Mesodermal cell (in vitro differentiated cells): ENCODE results near the gene RHEBL1.

Experiments
- H3K27ac ChIP-seq: 2 replicates; pipeline ENCODE4 v1.7.0; 2013; ENCODE audit warnings: mild to moderate bottlenecking, low read depth, low read length, moderate library complexity; ENCODE audit not compliant: severe bottlenecking
- H3K36me3 ChIP-seq: 2 replicates; pipeline ENCODE4 v1.7.1; 2013; ENCODE audit warnings: mild to moderate bottlenecking, low read length, moderate library complexity; ENCODE audit not compliant: control insufficient read depth, insufficient read depth
- H3K4me1 ChIP-seq: one replicate; pipeline ENCODE4 v1.7.1; 2013; ENCODE audit warnings: mild to moderate bottlenecking, low read length; ENCODE audit not compliant: insufficient read depth, control insufficient read depth, poor library complexity, severe bottlenecking
- H3K4me3 ChIP-seq: 2 replicates; pipeline ENCODE4 v1.7.0; 2013; ENCODE audit warnings: low read length, control low read depth, mild to moderate bottlenecking; ENCODE audit not compliant: insufficient read depth, poor library complexity, severe bottlenecking; ENCODE audit errors: extremely low read depth
- H3K9me3 ChIP-seq: 2 replicates; pipeline ENCODE4 v1.7.1; 2013; ENCODE audit warnings: mild to moderate bottlenecking, low read length, moderate library complexity; ENCODE audit not compliant: control insufficient read depth
- WGBS, 2 experiments: methylation state at CpG; one replicate each; pipeline ENCODE4 v1.1.5; 2013; ENCODE audit warnings: missing lambda C conversion rate in 2 of 2; ENCODE audit not compliant: insufficient coverage in 2 of 2; 5-methylcytosine and 5-hydroxymethylcytosine counted together

RHEBL1 gene

DNA sequence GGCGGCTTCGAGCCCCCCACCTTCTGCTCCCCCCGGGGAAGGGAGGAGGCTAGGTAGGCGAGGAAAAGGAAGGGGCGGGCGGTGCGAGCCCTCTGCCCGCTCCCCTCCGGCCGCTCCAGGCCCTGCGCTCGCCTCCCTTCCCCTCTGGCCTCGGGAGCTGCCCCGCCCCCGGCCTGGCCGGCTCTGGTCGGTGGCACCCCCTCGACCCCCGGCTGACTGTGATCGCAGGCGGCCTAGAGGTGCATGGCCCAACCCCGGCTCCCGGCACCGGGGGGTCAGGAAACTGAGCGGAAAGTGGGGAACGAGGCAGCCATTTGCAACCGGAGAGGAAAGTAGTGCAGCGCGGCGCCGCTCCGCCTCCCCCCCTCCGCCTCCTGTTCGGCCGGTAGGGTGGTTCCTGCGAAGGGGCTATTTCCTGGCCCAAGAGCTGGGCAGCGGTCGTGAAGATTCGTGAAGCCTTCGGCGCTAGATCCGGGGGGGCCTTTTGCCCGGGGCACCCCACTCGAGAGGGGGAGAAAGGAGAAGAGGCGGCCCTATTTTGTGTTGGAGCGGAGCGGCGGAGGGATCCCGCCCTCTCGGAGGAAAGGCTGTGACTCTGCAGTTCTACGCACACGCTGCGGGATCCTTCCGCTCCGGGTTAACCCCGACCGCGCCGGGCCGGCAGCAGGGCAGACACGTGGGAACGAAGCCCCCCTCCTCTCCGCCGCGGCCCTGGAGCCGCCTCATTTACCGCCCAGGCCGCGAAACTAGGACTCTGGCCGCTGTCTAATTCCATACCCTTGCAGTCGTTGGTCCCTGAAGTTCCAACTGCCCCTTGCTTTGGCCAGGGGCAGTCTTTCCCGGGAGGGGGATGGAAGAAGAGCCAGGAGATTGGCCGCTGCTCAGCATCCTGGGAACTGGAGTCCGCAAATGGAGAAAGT lies 9.3 kb downstream of the RHEBL1 start, which contains the start of gene KMT2D:
Gene KMT2D, minus strand, starts transcription at position 558 of the 920 bp plus-strand sequence. CDS start 5,470 bp downstream, outside the sequence.
- Histone ChIP-seq H3K4me1 (peaks cover 29% of the 10 kb centered on the region), H3K36me3 (peaks cover 15% of the 10 kb centered on the region), H3K9me3 (no peaks in the 10 kb centered on the region), H3K27ac (peak within 1 kb of the TSS; percentile 97), H3K4me3 (peak within 1 kb of the TSS; percentile 91)
- 0 to 1% methylated on average over 42 to 52 of the region's 74 CpGs for WGBS, 2 experiments

DNA sequence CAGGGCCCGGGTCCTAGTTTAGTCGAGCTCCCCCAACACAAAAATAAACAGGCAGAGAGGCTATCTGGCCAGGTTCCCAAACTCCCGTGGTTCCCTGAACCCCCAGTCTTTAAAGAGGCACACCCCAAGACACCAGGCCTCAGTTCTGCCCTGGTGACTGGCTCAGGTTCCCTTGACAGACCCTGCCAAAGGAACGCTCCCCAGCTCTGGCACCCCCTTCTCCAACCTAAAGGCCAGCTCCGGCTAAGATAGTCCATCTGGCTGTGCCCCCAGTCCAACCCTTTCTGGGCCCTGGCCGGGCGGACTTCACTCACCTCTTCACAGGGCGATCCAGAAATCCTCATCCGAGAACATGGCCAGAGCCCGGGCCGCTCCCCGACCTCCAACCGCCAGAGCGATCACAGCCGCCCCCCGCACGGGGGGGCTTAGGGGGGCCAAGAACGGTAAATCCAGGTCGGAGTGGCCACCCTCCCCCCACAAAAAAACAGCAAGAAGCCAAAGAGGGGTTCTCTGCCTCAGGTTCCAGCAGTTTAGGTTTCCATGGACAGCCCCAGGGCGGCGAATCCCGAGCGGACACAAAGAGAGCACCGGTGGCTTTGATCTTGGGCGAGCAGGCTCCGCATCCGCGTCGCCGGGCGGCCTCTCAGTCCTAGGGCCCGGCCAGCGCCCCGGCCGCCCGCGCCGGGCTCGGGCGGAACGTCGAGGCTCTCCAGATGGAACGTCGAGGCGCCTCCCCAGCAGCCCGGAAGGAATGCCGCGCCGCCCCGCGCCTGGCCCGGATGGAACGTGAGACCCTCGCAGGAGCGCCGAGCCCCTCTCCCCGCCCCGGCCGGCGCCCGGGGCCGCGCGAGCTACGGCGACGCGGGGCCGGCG lies 10.2 kb downstream of the RHEBL1 start:
- Histone ChIP-seq H3K27ac (peak overlapping the region; percentile 97), H3K36me3 (peaks cover 25% of the 10 kb centered on the region), H3K4me3 (peak overlapping the region; percentile 91), H3K4me1 (peaks cover 29% of the 10 kb centered on the region), H3K9me3 (no peaks in the 10 kb centered on the region)
- WGBS, 2 experiments: 0 to 1% methylated on average over 47 to 60 of the region's 70 CpGs

DNA sequence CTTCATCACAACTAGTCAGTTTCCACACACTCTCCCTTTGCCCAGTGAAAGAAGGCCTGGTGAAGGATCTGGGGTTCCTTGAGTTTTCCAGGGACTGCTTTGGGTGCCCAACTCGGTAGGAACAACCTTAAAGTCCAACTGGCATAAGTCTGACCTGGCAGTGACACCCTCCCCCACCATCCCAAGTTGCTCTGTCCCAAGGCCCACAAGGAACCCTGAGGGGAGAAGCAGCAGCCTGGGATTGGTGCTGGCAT lies 10.8 kb downstream of the RHEBL1 start:
- 0% methylated on average over 1 of the region's 1 CpG for WGBS, 2 experiments
- Histone ChIP-seq H3K9me3 (no peaks in the 10 kb centered on the region), H3K36me3 (peaks cover 31% of the 10 kb centered on the region), H3K4me1 (peaks cover 29% of the 10 kb centered on the region), H3K4me3 (peak overlapping the region; percentile 91), H3K27ac (no peak overlapping the region)

DNA sequence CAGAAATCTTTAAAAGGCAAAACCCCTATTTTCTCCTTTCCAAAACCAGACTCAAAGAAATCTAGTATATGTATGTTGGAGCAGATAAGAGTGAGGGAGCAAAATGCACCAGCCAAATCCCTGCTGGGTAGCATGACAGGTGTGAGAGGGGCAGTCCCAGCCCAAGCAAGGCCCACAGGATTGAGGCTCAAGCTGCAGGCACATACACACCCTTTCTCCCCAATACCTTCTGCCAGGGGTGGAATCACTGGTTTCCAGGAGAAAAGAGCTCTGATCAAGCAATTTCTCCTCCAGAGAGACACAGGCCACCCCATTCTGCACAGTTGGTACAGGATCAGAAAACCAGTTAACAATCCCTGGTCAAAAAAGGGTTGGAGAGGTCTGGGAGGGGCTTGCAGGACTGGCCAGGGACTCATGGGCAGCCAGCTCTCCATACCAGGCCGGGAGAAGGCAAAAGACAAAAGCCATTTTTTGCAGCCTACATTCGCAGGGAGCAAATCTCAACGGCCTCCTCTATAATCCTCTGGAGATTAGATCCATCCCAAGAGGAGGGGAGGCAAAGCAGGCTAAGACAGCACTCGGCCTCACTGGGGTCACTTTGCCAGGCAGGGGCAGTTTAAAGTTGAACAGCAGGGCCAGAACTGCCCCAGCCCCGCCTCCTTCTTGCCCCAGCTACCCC lies 11.3 kb downstream of the RHEBL1 start:
- Histone ChIP-seq H3K4me3 (peak overlapping the region; percentile 91), H3K27ac (no peak overlapping the region), H3K4me1 (peaks cover 29% of the 10 kb centered on the region), H3K9me3 (no peaks in the 10 kb centered on the region), H3K36me3 (peaks cover 35% of the 10 kb centered on the region)
- 14 to 27% methylated on average over 3 to 4 of the region's 5 CpGs for WGBS, 2 experiments

DNA sequence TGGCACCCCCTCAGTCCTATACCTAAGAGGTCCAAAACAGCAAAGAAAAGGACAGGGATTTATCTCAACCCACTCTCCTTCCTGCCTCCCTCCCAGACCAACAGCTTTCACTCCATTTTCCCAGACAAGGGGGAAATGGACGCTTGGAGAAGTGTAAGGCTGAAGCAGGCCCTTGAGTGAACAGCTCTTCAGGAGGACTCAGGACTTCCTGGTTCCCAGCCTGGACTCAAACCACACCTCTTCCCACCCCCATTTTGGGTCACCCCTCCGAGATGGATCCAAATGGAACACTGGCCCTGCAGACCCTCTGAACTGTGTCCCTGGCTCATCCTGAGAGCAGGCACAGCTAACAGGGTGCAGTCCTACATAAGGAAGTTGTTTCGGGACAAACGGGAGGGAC lies 11.9 kb downstream of the RHEBL1 start:
- Histone ChIP-seq H3K27ac (no peak overlapping the region), H3K9me3 (no peaks in the 10 kb centered on the region), H3K4me3 (peak overlapping the region; percentile 91), H3K4me1 (peaks cover 29% of the 10 kb centered on the region), H3K36me3 (peaks cover 41% of the 10 kb centered on the region)
- 51 to 60% methylated on average over 1 to 3 of the region's 4 CpGs for WGBS, 2 experiments

DNA sequence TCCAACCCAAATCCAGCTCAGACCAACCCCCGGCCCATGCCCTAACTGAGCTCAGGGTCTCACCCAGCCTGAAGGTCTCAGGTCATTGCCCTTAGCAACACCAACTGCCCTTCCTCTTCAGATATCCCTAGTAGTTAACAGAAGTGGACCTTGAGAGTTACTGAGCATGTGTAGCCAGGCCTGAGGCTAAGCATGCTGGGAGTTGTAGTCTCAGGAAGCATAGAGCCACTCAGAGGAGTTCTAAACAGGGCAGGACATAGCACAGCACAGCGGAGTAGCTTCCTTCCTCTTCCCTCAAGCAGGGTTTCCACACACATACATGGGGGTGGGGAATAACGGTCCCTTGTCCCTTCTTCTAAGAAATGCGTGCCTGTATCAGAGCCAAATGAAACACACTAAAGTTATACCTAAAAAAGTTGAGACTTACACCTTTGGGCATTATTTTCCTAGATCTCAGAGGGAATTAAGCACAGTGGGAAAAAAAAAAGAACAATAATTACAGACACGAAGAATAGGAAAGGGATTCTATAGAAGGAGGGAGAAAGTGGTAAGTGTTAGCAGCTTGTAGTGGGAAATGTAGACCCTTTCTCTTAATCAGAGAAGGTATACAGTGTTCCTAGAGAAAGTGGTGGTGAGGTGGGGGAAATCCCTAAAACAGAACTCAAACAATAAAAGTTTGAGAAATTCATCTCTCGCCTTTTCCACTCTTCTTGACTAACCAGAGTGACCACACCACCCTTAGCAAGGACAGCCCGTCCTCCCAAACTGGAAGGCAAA lies 13.6 kb downstream of the RHEBL1 start:
- peak overlapping the region; percentile 91 for H3K4me3 ChIP-seq
- H3K36me3 ChIP-seq: peaks cover 59% of the 10 kb centered on the region

DNA sequence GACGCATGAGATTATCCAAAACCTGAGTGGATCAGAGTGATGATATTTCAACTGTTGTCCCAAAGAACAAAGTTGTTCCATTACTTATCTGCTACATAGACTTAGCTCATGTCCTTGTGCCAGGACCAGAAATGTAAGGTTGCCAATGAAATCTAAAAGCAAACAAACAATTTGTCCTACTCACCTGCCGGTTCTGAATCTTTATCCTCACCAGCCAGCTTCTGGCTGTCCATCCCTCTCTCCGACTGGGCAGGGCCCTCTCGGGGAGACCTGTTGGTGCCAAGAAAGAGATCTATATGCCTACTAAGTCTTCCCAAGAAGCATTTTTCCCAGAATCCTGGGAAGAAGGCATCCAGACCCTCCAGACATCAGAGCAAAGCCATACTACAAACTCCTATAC lies 14.7 kb downstream of the RHEBL1 start:
- Histone ChIP-seq H3K4me1 (peaks cover 39% of the 10 kb centered on the region), H3K4me3 (no peak overlapping the region), H3K36me3 (peaks cover 69% of the 10 kb centered on the region), H3K9me3 (no peaks in the 10 kb centered on the region), H3K27ac (no peak overlapping the region)
- WGBS, 2 experiments: 97 to 98% methylated on average over 4 of the region's 4 CpGs

More for the DNA sequence above, 13.6 kb downstream of the RHEBL1 start:
- peak overlapping the region; percentile 59 for H3K27ac ChIP-seq
- 44 to 74% methylated on average over 3 of the region's 7 CpGs for WGBS, 2 experiments
- peaks cover 30% of the 10 kb centered on the region for H3K4me1 ChIP-seq
- H3K9me3 ChIP-seq: no peaks in the 10 kb centered on the region

DNA sequence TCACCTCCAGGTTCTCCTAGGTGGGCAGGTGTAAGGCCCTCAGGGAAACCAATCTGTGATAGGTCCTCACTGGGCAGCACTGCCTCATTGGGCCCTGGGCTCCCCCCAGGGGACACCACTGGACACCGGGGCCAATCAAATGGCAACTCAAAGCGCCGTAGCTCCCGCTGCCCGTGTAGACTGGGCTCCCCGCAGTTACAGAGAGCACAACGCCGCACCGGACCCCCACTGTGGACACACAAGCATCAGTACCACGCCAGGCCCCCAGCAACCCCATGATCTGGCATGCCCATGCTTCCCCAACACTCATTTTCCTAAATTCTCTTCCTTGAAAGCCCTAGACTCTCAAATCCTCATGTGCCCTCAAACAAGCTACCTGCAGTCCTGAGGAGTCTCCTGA lies 15.3 kb downstream of the RHEBL1 start:
- H3K36me3 ChIP-seq: peaks cover 75% of the 10 kb centered on the region
- 95 to 97% methylated on average over 9 of the region's 10 CpGs for WGBS, 2 experiments
- H3K4me1 ChIP-seq: peaks cover 45% of the 10 kb centered on the region
- no peak overlapping the region for H3K4me3 ChIP-seq
- H3K9me3 ChIP-seq: no peaks in the 10 kb centered on the region
- no peak overlapping the region for H3K27ac ChIP-seq

DNA sequence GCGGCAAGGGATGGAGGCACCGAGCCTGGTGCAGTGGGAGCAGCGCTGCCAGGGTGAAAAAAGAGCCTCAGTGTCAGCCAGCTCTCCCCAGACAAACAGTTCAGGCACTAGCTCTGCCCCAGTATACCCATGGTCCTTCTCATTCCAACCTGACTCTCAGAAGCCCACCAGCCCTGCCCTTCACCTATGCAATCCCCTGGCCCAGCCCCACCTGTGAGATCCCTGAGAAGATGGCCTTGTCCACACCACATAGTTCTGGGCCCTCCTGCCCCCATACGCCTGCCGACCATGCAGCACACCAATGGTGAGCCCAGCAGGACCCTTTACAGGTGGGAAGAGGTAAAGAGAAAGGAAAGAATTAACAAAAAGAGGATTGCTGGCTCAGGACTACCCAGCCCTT lies 15.7 kb downstream of the RHEBL1 start:
- H3K27ac ChIP-seq: no peak overlapping the region
- H3K4me1 ChIP-seq: peaks cover 49% of the 10 kb centered on the region
- peaks cover 79% of the 10 kb centered on the region for H3K36me3 ChIP-seq
- H3K9me3 ChIP-seq: no peaks in the 10 kb centered on the region
- WGBS, 2 experiments: 98 to 100% methylated on average over 3 of the region's 5 CpGs
- H3K4me3 ChIP-seq: no peak overlapping the region
